IPS-15b (cell line): ENCODE data around the gene ZC3HAV1.

Source experiments
- H3K27me3 ChIP-seq: one replicate; pipeline ENCODE4 v1.6.1; 2013; ENCODE audit warnings: low read length; ENCODE audit not compliant: control insufficient read depth, insufficient read depth
- H3K36me3 ChIP-seq: one replicate; pipeline ENCODE4 v1.6.1; 2013; ENCODE audit warnings: low read length; ENCODE audit not compliant: control insufficient read depth, insufficient read depth
- H3K4me1 ChIP-seq: one replicate; pipeline ENCODE4 v1.6.1; 2013; ENCODE audit warnings: mild to moderate bottlenecking, low read length; ENCODE audit not compliant: control insufficient read depth, insufficient read depth
- H3K4me3 ChIP-seq: one replicate; pipeline ENCODE4 v1.5.1; 2013; ENCODE audit warnings: low read depth, low read length
- H3K9ac ChIP-seq: one replicate; pipeline ENCODE4 v1.6.1; 2013; ENCODE audit warnings: low read depth, mild to moderate bottlenecking, low read length
- H3K9me3 ChIP-seq: one replicate; pipeline ENCODE4 v1.6.1; 2013; ENCODE audit warnings: mild to moderate bottlenecking, low read length; ENCODE audit not compliant: control insufficient read depth, insufficient read depth

The ZC3HAV1 gene

GRCh38 chr7:139046143-139046542 lies 63.4 kb downstream of the ZC3HAV1 start:
- Histone ChIP-seq H3K9ac (no peak overlapping the region), H3K9me3 (no peaks in the 10 kb centered on the region), H3K4me1 (no peaks in the 10 kb centered on the region), H3K4me3 (no peak overlapping the region), H3K36me3 (no peaks in the 10 kb centered on the region), H3K27me3 (no peaks in the 10 kb centered on the region)

GRCh38 chr7:139044813-139045794 lies 64.4 kb downstream of the ZC3HAV1 start:
- Histone ChIP-seq H3K9ac (no peak overlapping the region), H3K36me3 (no peaks in the 10 kb centered on the region), H3K27me3 (no peaks in the 10 kb centered on the region), H3K4me3 (no peak overlapping the region), H3K4me1 (no peaks in the 10 kb centered on the region), H3K9me3 (no peaks in the 10 kb centered on the region)

- H3K36me3 ChIP-seq: no peaks in the 10 kb centered on the region
- H3K4me1 ChIP-seq: no peaks in the 10 kb centered on the region
- no peak overlapping the region for H3K9ac ChIP-seq
- no peaks in the 10 kb centered on the region for H3K9me3 ChIP-seq
- H3K4me3 ChIP-seq: no peak overlapping the region
- H3K27me3 ChIP-seq: no peaks in the 10 kb centered on the region
These were observed 65.4 kb downstream of the ZC3HAV1 start for GRCh38 chr7:139043823-139044812.

GRCh38 chr7:139041378-139042085 lies 68.0 kb downstream of the ZC3HAV1 start:
- peaks cover 4% of the 10 kb centered on the region for H3K4me1 ChIP-seq
- no peaks in the 10 kb centered on the region for H3K36me3 ChIP-seq
- no peaks in the 10 kb centered on the region for H3K9me3 ChIP-seq
- H3K4me3 ChIP-seq: no peak overlapping the region
- H3K9ac ChIP-seq: no peak overlapping the region
- H3K27me3 ChIP-seq: no peaks in the 10 kb centered on the region

- peaks cover 9% of the 10 kb centered on the region for H3K27me3 ChIP-seq
- no peaks in the 10 kb centered on the region for H3K9me3 ChIP-seq
- no peak overlapping the region for H3K4me3 ChIP-seq
- H3K36me3 ChIP-seq: no peaks in the 10 kb centered on the region
- H3K4me1 ChIP-seq: peaks cover 7% of the 10 kb centered on the region
- no peak overlapping the region for H3K9ac ChIP-seq
These were observed 70.8 kb downstream of the ZC3HAV1 start for GRCh38 chr7:139038691-139039090.

- H3K27me3 ChIP-seq: peaks cover 9% of the 10 kb centered on the region
These were observed 72.6 kb downstream of the ZC3HAV1 start for GRCh38 chr7:139036901-139037300.

GRCh38 chr7:139035586-139036353 lies 73.8 kb downstream of the ZC3HAV1 start, which contains the start of gene ZC3HAV1L:
TSS of gene ZC3HAV1L (minus strand) at chr7:139036042. CDS start at chr7:139036017, 25 bp downstream.
- H3K9me3 ChIP-seq: no peaks in the 10 kb centered on the region
- no peaks in the 10 kb centered on the region for H3K36me3 ChIP-seq
- peaks cover 9% of the 10 kb centered on the region for H3K27me3 ChIP-seq
- H3K4me1 ChIP-seq: peaks cover 7% of the 10 kb centered on the region
- peak within 1 kb of the TSS; percentile 60 for H3K9ac ChIP-seq
- H3K4me3 ChIP-seq: peak within 1 kb of the TSS; percentile 61

More at GRCh38 chr7:139036901-139037300, 72.6 kb downstream of the ZC3HAV1 start:
- H3K4me3 ChIP-seq: no peak overlapping the region
- H3K36me3 ChIP-seq: no peaks in the 10 kb centered on the region
- peaks cover 7% of the 10 kb centered on the region for H3K4me1 ChIP-seq
- H3K9ac ChIP-seq: no peak overlapping the region
- no peaks in the 10 kb centered on the region for H3K9me3 ChIP-seq

- H3K4me1 ChIP-seq: peaks cover 7% of the 10 kb centered on the region
- peak overlapping the region; percentile 60 for H3K9ac ChIP-seq
- H3K9me3 ChIP-seq: no peaks in the 10 kb centered on the region
- peaks cover 9% of the 10 kb centered on the region for H3K27me3 ChIP-seq
- H3K36me3 ChIP-seq: no peaks in the 10 kb centered on the region
- H3K4me3 ChIP-seq: peak overlapping the region; percentile 61
These were observed 74.5 kb downstream of the ZC3HAV1 start for GRCh38 chr7:139034855-139035585.

GRCh38 chr7:139034336-139034735 lies 75.2 kb downstream of the ZC3HAV1 start:
- Histone ChIP-seq H3K27me3 (peaks cover 9% of the 10 kb centered on the region), H3K36me3 (no peaks in the 10 kb centered on the region), H3K9ac (no peak overlapping the region), H3K4me3 (peak overlapping the region; percentile 32), H3K4me1 (peaks cover 7% of the 10 kb centered on the region), H3K9me3 (no peaks in the 10 kb centered on the region)
